IMR-90 (cell line): Measurements from ENCODE around the gene TCF19. TPM values are rescaled to one million over a fixed set of nuclear protein-coding genes. Genes with fewer than 3 reads are reported as not detected.

Source experiments
- ATAC-seq: fragments of 200-7000 bp; cut with Tn5 transposase; 2 replicates; pipeline ENCODE4 v1.9.1; 2020; ENCODE audit warnings: low read depth, mild to moderate bottlenecking, moderate library complexity
- BruUV-seq: library from RNA; stranded (reverse); fragments of 400-500 nt; replicated peaks from 2 replicates; lab custom pipeline; 2021; lab: Mats Ljungman, UMichigan
- CTCF ChIA-PET: fragments of 300-600 bp; formaldehyde crosslinking; extraction: SDS; loops from one replicate; lab custom pipeline; 2021; ENCODE audit warnings: antibody characterized with exemption; lab: Yijun Ruan, JAX
- POLR2A ChIA-PET: fragments of 300-600 bp; sonication (Branson Sonifier 250); formaldehyde crosslinking; loops from one replicate; lab custom pipeline; 2022; ENCODE audit warnings: antibody characterized with exemption; ENCODE audit not compliant: unreplicated experiment; lab: Charles Lee
- DNase-seq: peaks from one replicate; pipeline ENCODE4 v3.0.0; 2013
- H2AFZ ChIP-seq: replicated peaks from 2 replicates; pipeline ENCODE3; 2013; ENCODE audit warnings: low read length, mild to moderate bottlenecking; ENCODE audit not compliant: poor library complexity
- H2AK5ac ChIP-seq: 2 replicates; pipeline ENCODE4 v1.6.1; 2013; ENCODE audit warnings: low read depth, low read length, inconsistent platforms
- H2AK9ac ChIP-seq: replicated peaks from 2 replicates; pipeline ENCODE3; 2013; ENCODE audit warnings: mild to moderate bottlenecking, low read depth, low read length, moderate library complexity; ENCODE audit not compliant: poor library complexity
- H2BK120ac ChIP-seq: 2 replicates; pipeline ENCODE4 v1.6.1; 2013; ENCODE audit warnings: low read depth, low read length, inconsistent platforms
- H2BK15ac ChIP-seq: 3 replicates; pipeline ENCODE4 v1.6.1; 2013; ENCODE audit warnings: low read depth, low read length, inconsistent platforms
- H2BK20ac ChIP-seq: 2 replicates; pipeline ENCODE4 v1.6.1; 2013; ENCODE audit warnings: low read depth, mild to moderate bottlenecking, inconsistent platforms, low read length, moderate library complexity
- H2BK5ac ChIP-seq: 2 replicates; pipeline ENCODE4 v1.6.1; 2013; ENCODE audit warnings: mild to moderate bottlenecking, low read depth, low read length, inconsistent platforms; ENCODE audit not compliant: poor library complexity, severe bottlenecking
- H3K14ac ChIP-seq: replicated peaks from 2 replicates; pipeline ENCODE4 v1.6.1; 2013; ENCODE audit warnings: low read depth, low read length, inconsistent platforms
- H3K18ac ChIP-seq: 2 replicates; pipeline ENCODE4 v1.6.1; 2013; ENCODE audit warnings: low read depth, low read length, control low read depth
- H3K23ac ChIP-seq: 2 replicates; pipeline ENCODE4 v1.6.1; 2013; ENCODE audit warnings: low read depth, low read length, inconsistent platforms
- H3K27ac ChIP-seq: 2 replicates; pipeline ENCODE4 v1.5.1; 2013; ENCODE audit warnings: mild to moderate bottlenecking, control low read depth, low read length; ENCODE audit not compliant: insufficient read depth
- H3K27me3 ChIP-seq: 2 replicates; pipeline ENCODE4 v1.6.1; 2013; ENCODE audit warnings: low read length; ENCODE audit not compliant: control insufficient read depth, insufficient read depth
- H3K36me3 ChIP-seq: 2 replicates; pipeline ENCODE4 v1.6.1; 2013; ENCODE audit warnings: low read length, mixed read lengths; ENCODE audit not compliant: control insufficient read depth, insufficient read depth
- H3K4ac ChIP-seq: 2 replicates; pipeline ENCODE4 v1.6.1; 2013; ENCODE audit warnings: low read depth, low read length, inconsistent platforms
- H3K4me1 ChIP-seq: 2 replicates; pipeline ENCODE4 v1.6.1; 2013; ENCODE audit warnings: low read length, mixed read lengths; ENCODE audit not compliant: control insufficient read depth, insufficient read depth
- H3K4me2 ChIP-seq: 2 replicates; pipeline ENCODE4 v1.6.1; 2013; ENCODE audit warnings: low read depth, mild to moderate bottlenecking, control low read depth, low read length, moderate library complexity
- H3K4me3 ChIP-seq: 2 replicates; pipeline ENCODE4 v1.5.1; 2013; ENCODE audit warnings: low read depth, mild to moderate bottlenecking, control low read depth, low read length, moderate library complexity; ENCODE audit not compliant: insufficient read depth
- H3K56ac ChIP-seq: 2 replicates; pipeline ENCODE4 v1.6.1; 2013; ENCODE audit warnings: low read length, inconsistent platforms; ENCODE audit not compliant: insufficient read depth; ENCODE audit errors: extremely low read depth
- H3K79me1 ChIP-seq, 2 experiments: 2 replicates each; pipeline ENCODE4 v1.6.1; 2013; ENCODE audit warnings: low read length in 2 of 2, inconsistent platforms in 1 of 2, low read depth in 1 of 2
- H3K9ac ChIP-seq: 2 replicates; pipeline ENCODE4 v1.6.1; 2013; ENCODE audit warnings: low read depth, low read length, control low read depth
- H3K9me1 ChIP-seq: 2 replicates; pipeline ENCODE4 v1.6.1; 2013; ENCODE audit warnings: low read length, inconsistent platforms; ENCODE audit not compliant: insufficient read depth
- H3K9me3 ChIP-seq: 2 replicates; pipeline ENCODE4 v1.6.1; 2013; ENCODE audit warnings: low read length; ENCODE audit not compliant: control insufficient read depth, insufficient read depth
- H4K20me1 ChIP-seq: 2 replicates; pipeline ENCODE4 v1.6.1; 2013; ENCODE audit warnings: low read length, inconsistent platforms; ENCODE audit not compliant: insufficient read depth
- H4K5ac ChIP-seq: 2 replicates; pipeline ENCODE4 v1.6.1; 2013; ENCODE audit warnings: mild to moderate bottlenecking, low read depth, low read length, control low read depth
- H4K8ac ChIP-seq, 2 experiments: 2 replicates each; pipeline ENCODE4 v1.6.1; 2013; ENCODE audit warnings: low read depth in 2 of 2, low read length in 2 of 2, control low read depth in 1 of 2, inconsistent platforms in 1 of 2
- H4K91ac ChIP-seq: 2 replicates; pipeline ENCODE4 v1.6.1; 2013; ENCODE audit warnings: low read depth, low read length, inconsistent platforms; ENCODE audit not compliant: insufficient read depth
- BHLHE40 ChIP-seq: fragments of 150-350 bp; IDR thresholded peaks from 2 replicates; pipeline ENCODE4 v1.6.1; 2016; ENCODE audit warnings: mild to moderate bottlenecking, low read depth, low read length
- CEBPB ChIP-seq: IDR thresholded peaks from 2 replicates; pipeline ENCODE4 v1.6.1; 2012; ENCODE audit warnings: low read depth, low read length, improper control_type of control experiment
- MAFK ChIP-seq: IDR thresholded peaks from 2 replicates; pipeline ENCODE4 v1.6.1; 2012; ENCODE audit warnings: low read depth, low read length, improper control_type of control experiment
- MXI1 ChIP-seq: IDR thresholded peaks from 2 replicates; pipeline ENCODE4 v1.6.1; 2012; ENCODE audit warnings: low read depth, mild to moderate bottlenecking, low read length, moderate library complexity, borderline replicate concordance
- RAD21 ChIP-seq: IDR thresholded peaks from 2 replicates; pipeline ENCODE4 v1.6.1; 2012; ENCODE audit warnings: low read length, improper control_type of control experiment
- WGBS, 2 experiments: methylation state at CpG; one replicate each; pipeline versions ENCODE4 v1.1.5 to v1.1.7; 2013; ENCODE audit warnings: missing lambda C conversion rate in 2 of 2; ENCODE audit not compliant: insufficient read length in 1 of 2; ENCODE audit errors: extremely low coverage in 2 of 2; 5-methylcytosine and 5-hydroxymethylcytosine counted together
- dilution Hi-C: fragments of 300-500 bp; cut with HindIII; formaldehyde crosslinking; loops from one replicate; pipeline ENCODE4 v1.14.3; 2018; ENCODE audit warnings: low sequenced_read_pairs; ENCODE audit not compliant: unreplicated experiment
- in situ Hi-C: fragments of 300-500 bp; cut with MboI; formaldehyde crosslinking; loops from 3 replicates; pipeline ENCODE4 v1.14.3; 2019; ENCODE audit warnings: low sequenced_read_pairs, inconsistent platforms, mixed read lengths
- intact Hi-C: fragments of 100-400 bp; cut with micrococcal nuclease; formaldehyde crosslinking; loops from 2 replicates; pipeline ENCODE4 v1.10.0; 2022
- polyA plus RNA-seq, 3 experiments: library from polyadenylated mRNA; depleted of rRNA; stranded (reverse); fragments of >200 nt; gene quantifications; 2 replicates each; pipeline ENCODE4 v1.2.3, GENCODE V29; 2012; ENCODE audit warnings: low replicate concordance in 1 of 3
- total RNA-seq: library from RNA; depleted of rRNA; stranded (reverse); fragments of >200 nt; gene quantifications from 2 replicates; pipeline ENCODE4 v1.2.3, GENCODE V29; 2012
- TF ChIP-seq, protein P1 (sequence below): fragments of 150-350 bp; IDR thresholded peaks from 2 replicates; pipeline ENCODE4 v1.6.1; 2016; ENCODE audit warnings: low read depth, mild to moderate bottlenecking, low read length, moderate library complexity, borderline replicate concordance

TCF19 gene
- total and polyA plus RNA-seq, 2 of the 4 experiments (the other 2 are of a cell fraction), result 13.1 to 14.2 TPM

GRCh38 chr6:31204751-31205145, 46.4 kb downstream of the TCF19 start:
- peaks cover 6% of the 10 kb centered on the region; the same call in 1 of the 2 replicates for H3K4me1 ChIP-seq
- peaks cover 9% of the 10 kb centered on the region; the same call in 1 of the 2 replicates for H3K9me1 ChIP-seq
- H3K14ac ChIP-seq, result peak overlapping the region; percentile 64
- H3K18ac ChIP-seq, result no peak overlapping the region
- BruUV-seq, result no TSS peak
- dilution Hi-C loops, result no loop called here
- peak overlapping the region; percentile 58 for H3K4ac ChIP-seq
- no peaks in the 10 kb centered on the region for H3K27me3 ChIP-seq
- no peak for ATAC-seq
- peak overlapping the region; percentile 66 for H2BK20ac ChIP-seq
- H2AK9ac ChIP-seq, result peak overlapping the region; percentile 76
- peak overlapping the region; percentile 8 for H2AFZ ChIP-seq
- ChIA-PET CTCF (no interaction called here), POLR2A (no interaction called here)
- H2BK5ac ChIP-seq, result peak overlapping the region; percentile 34
- no peak overlapping the region for H3K4me2 ChIP-seq
- H3K4me3 ChIP-seq, result no peak overlapping the region
- H3K56ac ChIP-seq, result no peak overlapping the region
- H3K23ac ChIP-seq, result peak overlapping the region; percentile 3; the same call in 1 of the 2 replicates
- H4K8ac ChIP-seq, result peak overlapping the region in 1 of 2 experiments; percentile 61
- H3K9me3 ChIP-seq, result peaks cover 2% of the 10 kb centered on the region; the same call in 1 of the 2 replicates
- peak overlapping the region; percentile 27; the same call in 2 of the 3 replicates for H2BK15ac ChIP-seq
- H4K20me1 ChIP-seq, result no peaks in the 10 kb centered on the region
- TF ChIP-seq CEBPB, result no peak
- TF ChIP-seq, protein P1, sequence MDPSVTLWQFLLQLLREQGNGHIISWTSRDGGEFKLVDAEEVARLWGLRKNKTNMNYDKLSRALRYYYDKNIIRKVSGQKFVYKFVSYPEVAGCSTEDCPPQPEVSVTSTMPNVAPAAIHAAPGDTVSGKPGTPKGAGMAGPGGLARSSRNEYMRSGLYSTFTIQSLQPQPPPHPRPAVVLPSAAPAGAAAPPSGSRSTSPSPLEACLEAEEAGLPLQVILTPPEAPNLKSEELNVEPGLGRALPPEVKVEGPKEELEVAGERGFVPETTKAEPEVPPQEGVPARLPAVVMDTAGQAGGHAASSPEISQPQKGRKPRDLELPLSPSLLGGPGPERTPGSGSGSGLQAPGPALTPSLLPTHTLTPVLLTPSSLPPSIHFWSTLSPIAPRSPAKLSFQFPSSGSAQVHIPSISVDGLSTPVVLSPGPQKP, result no peak
- TF ChIP-seq MXI1, result no peak
- TF ChIP-seq RAD21, result no peak
- no peak for TF ChIP-seq BHLHE40
- TF ChIP-seq MAFK, result no peak
- 90% methylated on average over 2 of the region's 4 CpGs; no CpG with 5 or more reads in 1 of the 2 experiments for WGBS, 2 experiments
- peak overlapping the region; percentile 3; the same call in 1 of the 2 replicates for H4K5ac ChIP-seq
- DNase-seq, result peak; percentile 18
- H3K79me1 ChIP-seq, result peaks cover 9 to 30% of the 10 kb centered on the region in 2 experiments; a peak in 3 of 4 replicates
- H3K9ac ChIP-seq, result no peak overlapping the region
- in situ Hi-C loops, result no loop called here
- H4K91ac ChIP-seq, result peak overlapping the region; percentile 87
- H3K36me3 ChIP-seq, result 0 out of 2 replicates have a peak, but pooled peaks cover 1% of the 10 kb centered on the region
- no peak overlapping the region for H3K27ac ChIP-seq
- intact Hi-C loops, result no loop called here
- H2BK120ac ChIP-seq, result peak overlapping the region; percentile 71
- peak overlapping the region; percentile 85 for H2AK5ac ChIP-seq
